Measurements from ENCODE around the gene SS18L1.

The SS18L1 gene

GRCh38 chr20:62174870-62175624 is 31.5 kb downstream of the SS18L1 start:
- DNase-seq, result no peak

GRCh38 chr20:62175711-62176110 is 32.1 kb downstream of the SS18L1 start:
- no peak for DNase-seq

- DNase-seq, result no peak
Measured at GRCh38 chr20:62176866-62177265, 33.3 kb downstream of the SS18L1 start.

- DNase-seq, result no peak
Measured at GRCh38 chr20:62177307-62177706, 33.7 kb downstream of the SS18L1 start.

GRCh38 chr20:62178316-62179161 is 35.0 kb downstream of the SS18L1 start:
- DNase-seq, result no peak

GRCh38 chr20:62179162-62179504 is 35.6 kb downstream of the SS18L1 start:
- DNase-seq, result no peak

- DNase-seq, result no peak
Measured at GRCh38 chr20:62181808-62182207, 38.2 kb downstream of the SS18L1 start.

GRCh38 chr20:62182469-62183425 is 39.2 kb downstream of the SS18L1 start, which contains the start of gene MTG2:
Gene MTG2 (plus strand): TSS chr20:62183028. CDS start chr20:62193421, 10,393 bp downstream.
- DNase-seq, result peak; percentile 84 to 93 (median 92)

- DNase-seq, result peak in 1 of 6 experiments; percentile 24
Measured at GRCh38 chr20:62183426-62184142, 40.0 kb downstream of the SS18L1 start.

- DNase-seq, result no peak
Measured at GRCh38 chr20:62186096-62186426, 42.5 kb downstream of the SS18L1 start.

GRCh38 chr20:62186887-62187866 is 43.6 kb downstream of the SS18L1 start:
- DNase-seq, result no peak

- DNase-seq, result no peak
Measured at GRCh38 chr20:62190639-62191411, 47.3 kb downstream of the SS18L1 start.

GRCh38 chr20:62191781-62192559 is 48.4 kb downstream of the SS18L1 start:
- no peak for DNase-seq

GRCh38 chr20:62192635-62193034 is 49.1 kb downstream of the SS18L1 start:
- DNase-seq, result no peak

- no peak for DNase-seq
Measured at GRCh38 chr20:62193079-62194025, 49.8 kb downstream of the SS18L1 start.

GRCh38 chr20:62195075-62195405 is 51.5 kb downstream of the SS18L1 start:
- no peak for DNase-seq

GRCh38 chr20:62195736-62196135 is 52.2 kb downstream of the SS18L1 start:
- DNase-seq, result no peak

GRCh38 chr20:62196286-62196685 is 52.7 kb downstream of the SS18L1 start:
- DNase-seq, result no peak

All from stimulated activated naive CD4-positive, alpha-beta T cell (primary cell).